HG03097 (cell line): ENCODE measurements around the gene ERF.

ENCODE experiments used
- ATAC-seq: cut with Tn5 transposase; IDR thresholded peaks from one replicate; pipeline ENCODE4 v1.9.1; 2021; ENCODE audit not compliant: unreplicated experiment, low FRiP score

Gene ERF

DNA sequence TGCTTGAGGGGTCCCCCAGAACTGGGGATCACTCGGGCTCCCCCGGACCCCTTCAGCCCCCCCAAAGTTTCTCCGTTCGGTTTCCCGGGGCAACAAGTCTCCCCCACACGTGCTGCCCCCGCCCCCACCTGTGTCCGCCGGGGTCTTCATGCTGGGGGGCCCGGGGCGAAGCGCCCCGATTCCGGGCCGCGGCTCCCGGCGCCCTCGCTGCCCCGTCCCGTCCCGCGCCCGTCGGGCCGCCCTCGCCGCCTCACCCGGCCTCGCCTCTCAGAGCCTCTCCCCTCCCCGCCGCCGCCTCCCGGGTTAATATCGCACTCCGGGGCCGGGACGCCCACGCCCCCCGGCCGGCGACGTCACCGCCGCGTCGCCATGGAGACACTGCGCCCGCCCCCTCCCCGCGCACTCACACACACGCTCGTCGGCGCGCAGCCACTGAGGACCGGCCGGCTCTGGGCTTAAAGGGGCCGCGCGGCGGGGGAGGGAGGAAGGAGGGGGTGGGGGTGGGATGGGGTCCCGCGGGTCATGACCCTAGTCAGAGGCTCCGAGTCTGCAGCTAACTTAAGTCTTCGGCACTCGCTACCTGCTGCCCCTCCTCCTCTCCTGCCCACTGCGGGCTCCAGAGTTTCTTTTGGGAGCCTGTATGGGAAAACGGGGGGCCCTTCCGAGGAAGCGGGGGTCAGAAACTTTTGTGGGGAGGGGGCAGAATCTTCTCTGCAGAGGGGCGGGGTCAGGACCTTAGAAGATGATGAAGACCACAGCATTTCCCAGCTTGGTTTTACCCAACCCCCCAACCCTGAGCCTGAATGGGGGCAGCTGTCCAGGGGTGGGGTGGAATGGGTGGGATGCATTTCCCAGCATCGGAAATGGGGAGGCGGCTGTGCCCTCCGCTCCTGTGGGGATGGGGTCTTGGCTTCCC lies at the start of gene ERF:
ERF (minus strand) TSS at position 279 of the 916 bp plus-strand sequence; CDS start at position 150, 129 bp downstream.
- peak; percentile 68 for ATAC-seq

GRCh38 chr19:42303876-42304275 lies 48.9 kb upstream of the ERF start:
- ATAC-seq, result no peak

- no peak for ATAC-seq
Measured at GRCh38 chr19:42303101-42303464, 48.2 kb upstream of the ERF start.

- ATAC-seq, result peak; percentile 21
Measured at GRCh38 chr19:42301646-42302203, 46.8 kb upstream of the ERF start, which contains the start of gene PRR19. TSS of gene PRR19 (plus strand) at chr19:42302132. CDS start at chr19:42309585, 7,453 bp downstream.

DNA sequence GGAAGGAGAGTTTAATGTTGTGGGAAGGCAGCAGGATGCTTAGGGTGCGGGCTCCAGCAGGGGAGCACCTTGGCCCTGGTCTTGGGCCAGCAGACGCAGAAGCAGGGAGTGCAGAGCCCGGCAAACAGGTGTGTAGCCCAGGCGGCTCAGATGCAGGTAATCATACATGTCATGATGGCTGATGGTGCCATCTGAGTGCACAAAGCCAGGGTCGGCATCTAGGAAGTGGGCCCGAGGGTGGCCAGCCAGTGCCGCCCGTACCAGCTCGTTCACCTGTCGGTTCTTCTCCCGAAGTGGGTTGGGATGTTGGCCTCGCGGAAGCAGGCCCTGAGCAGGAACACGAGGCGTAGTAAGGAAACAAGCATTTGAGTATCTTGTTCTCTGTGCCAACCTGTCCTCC lies 42.1 kb upstream of the ERF start:
- no peak for ATAC-seq

- no peak for ATAC-seq
Measured at GRCh38 chr19:42295831-42296525, 41.0 kb upstream of the ERF start.

GRCh38 chr19:42295342-42295741 lies 40.4 kb upstream of the ERF start:
- ATAC-seq, result no peak

- no peak for ATAC-seq
Measured at GRCh38 chr19:42294471-42295137, 39.7 kb upstream of the ERF start.

GRCh38 chr19:42293948-42294347 lies 39.0 kb upstream of the ERF start:
- ATAC-seq, result no peak

- ATAC-seq, result no peak
Measured at GRCh38 chr19:42293540-42293939, 38.6 kb upstream of the ERF start.

DNA sequence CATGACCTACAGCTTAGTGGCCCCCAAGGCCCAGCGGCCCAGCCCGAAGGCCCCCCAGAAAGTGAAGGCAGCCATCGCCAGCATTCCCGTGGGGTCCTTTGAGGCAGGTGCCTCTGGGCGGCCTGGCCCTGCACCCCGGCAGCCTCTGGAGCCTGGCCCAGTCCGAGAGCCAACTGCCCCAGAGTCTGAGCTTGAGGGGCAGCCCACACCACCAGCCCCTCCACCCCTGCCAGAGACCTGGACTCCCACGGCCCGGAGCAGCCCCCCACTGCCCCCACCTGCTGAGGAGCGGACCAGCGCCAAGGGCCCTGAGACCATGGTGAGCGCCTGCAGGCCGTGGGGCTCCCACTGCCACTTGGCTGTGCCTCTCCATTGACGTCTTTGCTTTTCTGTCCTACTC lies 38.0 kb upstream of the ERF start:
- ATAC-seq, result no peak

DNA sequence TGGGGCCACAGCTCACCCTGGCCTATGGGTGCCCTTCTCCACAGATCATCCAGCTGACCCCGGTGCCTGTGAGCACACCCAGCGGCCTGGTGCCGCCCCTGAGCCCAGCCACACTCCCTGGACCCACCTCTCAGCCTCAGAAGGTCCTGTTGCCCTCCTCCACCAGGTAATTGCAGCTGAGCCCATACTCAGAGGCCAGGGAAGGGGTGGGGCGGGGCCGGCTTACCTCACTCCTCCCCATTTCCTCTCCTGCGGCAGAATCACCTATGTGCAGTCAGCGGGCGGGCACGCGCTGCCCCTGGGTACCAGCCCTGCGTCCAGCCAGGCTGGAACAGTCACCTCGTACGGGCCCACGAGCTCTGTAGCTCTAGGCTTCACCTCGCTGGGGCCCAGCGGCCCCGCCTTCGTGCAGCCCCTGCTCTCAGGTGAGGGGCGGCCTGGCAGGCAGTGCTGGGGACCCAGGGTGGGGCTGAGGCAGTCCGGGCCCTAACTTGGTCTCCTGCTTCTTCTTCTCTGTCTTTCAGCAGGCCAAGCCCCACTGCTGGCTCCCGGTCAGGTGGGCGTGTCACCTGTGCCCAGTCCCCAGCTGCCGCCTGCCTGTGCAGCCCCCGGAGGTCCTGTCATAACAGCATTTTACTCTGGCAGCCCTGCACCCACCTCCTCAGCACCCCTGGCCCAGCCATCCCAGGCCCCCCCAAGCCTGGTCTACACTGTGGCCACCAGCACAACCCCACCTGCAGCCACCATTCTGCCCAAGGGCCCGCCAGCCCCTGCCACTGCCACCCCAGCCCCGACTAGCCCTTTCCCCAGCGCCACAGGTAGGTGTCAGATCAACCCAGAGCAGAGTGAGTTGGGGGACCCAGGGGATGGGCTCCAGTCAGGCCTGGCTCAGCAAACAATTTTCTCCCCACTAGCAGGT lies 37.4 kb upstream of the ERF start:
- no peak for ATAC-seq

DNA sequence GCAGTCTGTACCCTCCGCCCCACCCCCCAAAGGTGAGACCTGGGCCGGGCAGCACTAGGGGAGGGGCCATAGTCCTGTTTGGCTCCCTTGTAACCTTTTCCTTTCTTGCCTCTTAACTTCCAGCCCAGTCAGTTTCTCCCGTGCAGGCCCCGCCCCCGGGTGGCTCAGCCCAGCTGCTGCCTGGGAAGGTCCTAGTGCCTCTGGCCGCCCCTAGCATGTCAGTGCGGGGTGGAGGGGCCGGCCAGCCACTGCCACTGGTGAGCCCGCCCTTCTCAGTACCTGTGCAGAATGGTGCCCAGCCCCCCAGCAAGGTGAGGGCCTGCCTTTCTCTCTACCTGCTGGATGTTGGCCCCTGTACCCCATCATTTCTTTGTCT lies 36.5 kb upstream of the ERF start:
- ATAC-seq, result no peak

DNA sequence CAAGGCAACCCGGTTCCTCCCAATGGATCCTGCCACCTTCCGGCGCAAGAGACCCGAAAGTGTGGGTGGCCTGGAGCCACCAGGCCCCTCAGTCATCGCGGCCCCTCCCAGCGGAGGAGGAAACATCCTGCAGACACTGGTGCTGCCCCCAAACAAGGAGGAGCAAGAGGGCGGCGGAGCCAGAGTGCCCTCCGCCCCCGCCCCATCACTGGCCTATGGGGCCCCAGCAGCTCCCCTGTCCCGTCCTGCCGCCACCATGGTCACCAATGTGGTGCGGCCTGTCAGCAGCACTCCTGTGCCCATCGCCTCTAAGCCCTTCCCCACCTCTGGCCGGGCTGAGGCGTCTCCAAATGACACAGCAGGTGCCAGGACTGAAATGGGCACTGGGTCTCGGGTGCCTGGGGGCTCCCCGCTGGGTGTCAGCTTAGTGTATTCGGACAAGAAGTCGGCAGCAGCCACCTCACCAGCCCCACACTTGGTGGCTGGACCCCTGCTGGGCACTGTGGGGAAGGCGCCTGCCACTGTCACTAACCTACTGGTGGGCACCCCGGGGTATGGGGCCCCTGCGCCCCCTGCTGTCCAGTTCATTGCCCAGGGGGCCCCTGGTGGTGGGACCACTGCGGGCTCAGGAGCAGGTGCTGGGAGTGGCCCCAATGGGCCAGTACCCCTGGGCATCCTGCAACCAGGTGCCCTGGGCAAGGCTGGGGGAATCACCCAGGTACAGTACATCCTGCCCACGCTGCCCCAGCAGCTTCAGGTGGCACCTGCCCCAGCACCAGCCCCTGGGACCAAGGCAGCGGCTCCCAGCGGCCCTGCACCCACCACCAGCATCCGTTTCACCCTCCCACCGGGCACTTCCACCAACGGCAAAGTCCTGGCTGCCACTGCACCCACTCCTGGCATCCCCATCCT lies 35.9 kb upstream of the ERF start:
- no peak for ATAC-seq

DNA sequence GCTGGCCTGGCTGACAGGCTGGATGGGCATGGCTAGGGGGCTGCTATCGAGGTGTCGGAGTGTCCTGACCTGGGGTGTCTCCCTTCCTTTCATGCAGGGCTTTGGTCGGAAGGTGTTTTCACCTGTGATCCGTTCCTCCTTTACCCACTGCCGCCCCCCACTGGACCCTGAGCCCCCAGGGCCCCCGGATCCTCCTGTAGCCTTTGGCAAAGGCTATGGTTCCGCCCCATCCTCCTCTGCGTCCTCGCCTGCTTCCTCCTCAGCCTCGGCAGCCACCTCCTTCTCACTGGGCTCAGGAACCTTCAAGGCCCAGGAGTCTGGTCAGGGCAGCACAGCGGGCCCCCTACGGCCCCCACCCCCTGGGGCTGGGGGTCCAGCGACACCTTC lies 35.2 kb upstream of the ERF start:
- ATAC-seq, result no peak

GRCh38 chr19:42289556-42290041 lies 34.7 kb upstream of the ERF start:
- no peak for ATAC-seq

GRCh38 chr19:42288881-42289555 lies 34.1 kb upstream of the ERF start:
- ATAC-seq, result no peak

DNA sequence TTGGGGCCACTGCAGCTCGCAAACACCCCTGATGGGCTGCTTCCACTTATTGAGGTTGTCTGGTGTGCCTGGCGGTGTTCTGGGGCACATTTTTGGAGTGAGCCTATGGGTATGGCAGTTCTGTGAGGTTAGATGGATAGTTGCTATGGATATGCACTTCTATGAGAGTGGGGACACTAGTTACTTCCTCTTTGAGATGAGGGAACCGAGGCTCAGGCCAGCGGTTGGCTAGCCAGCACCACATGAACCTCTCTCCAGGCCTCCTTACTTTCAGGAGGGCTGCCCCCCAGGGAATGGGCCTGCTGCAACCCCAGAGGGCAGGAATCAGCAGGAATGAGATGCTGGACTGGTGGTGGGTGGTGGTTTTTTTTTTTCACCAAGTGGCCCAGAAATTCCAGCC lies 33.5 kb upstream of the ERF start:
- ATAC-seq, result no peak

GRCh38 chr19:42287827-42288107 lies 32.8 kb upstream of the ERF start:
- ATAC-seq, result no peak
